IMR-90 (cell line): Measurements from ENCODE around the gene C13orf46. TPM values are rescaled to one million over a fixed set of nuclear protein-coding genes. Genes with fewer than 3 reads are reported as not detected.

Experiments used
- ATAC-seq: fragments of 200-7000 bp; cut with Tn5 transposase; 2 replicates; pipeline ENCODE4 v1.9.1; 2020; ENCODE audit warnings: low read depth, mild to moderate bottlenecking, moderate library complexity
- Bru-seq: library from RNA; stranded (reverse); fragments of 400-500 nt; gene quantifications from one replicate; lab custom pipeline; 2021; lab: Mats Ljungman, UMichigan
- BruChase-seq, 2 experiments: library from RNA; stranded (reverse); fragments of 400-500 nt; gene quantifications; one replicate each; lab custom pipeline; 2021; lab: Mats Ljungman, UMichigan
- BruUV-seq: library from RNA; stranded (reverse); fragments of 400-500 nt; replicated peaks from 2 replicates; lab custom pipeline; 2021; lab: Mats Ljungman, UMichigan
- CTCF ChIA-PET: fragments of 300-600 bp; formaldehyde crosslinking; extraction: SDS; loops from one replicate; lab custom pipeline; 2021; ENCODE audit warnings: antibody characterized with exemption; lab: Yijun Ruan, JAX
- POLR2A ChIA-PET: fragments of 300-600 bp; sonication (Branson Sonifier 250); formaldehyde crosslinking; loops from one replicate; lab custom pipeline; 2022; ENCODE audit warnings: antibody characterized with exemption; ENCODE audit not compliant: unreplicated experiment; lab: Charles Lee
- DNase-seq: peaks from one replicate; pipeline ENCODE4 v3.0.0; 2013
- H2AFZ ChIP-seq: replicated peaks from 2 replicates; pipeline ENCODE3; 2013; ENCODE audit warnings: low read length, mild to moderate bottlenecking; ENCODE audit not compliant: poor library complexity
- H2AK5ac ChIP-seq: 2 replicates; pipeline ENCODE4 v1.6.1; 2013; ENCODE audit warnings: low read depth, low read length, inconsistent platforms
- H2AK9ac ChIP-seq: replicated peaks from 2 replicates; pipeline ENCODE3; 2013; ENCODE audit warnings: mild to moderate bottlenecking, low read depth, low read length, moderate library complexity; ENCODE audit not compliant: poor library complexity
- H2BK120ac ChIP-seq: 2 replicates; pipeline ENCODE4 v1.6.1; 2013; ENCODE audit warnings: low read depth, low read length, inconsistent platforms
- H2BK15ac ChIP-seq: 3 replicates; pipeline ENCODE4 v1.6.1; 2013; ENCODE audit warnings: low read depth, low read length, inconsistent platforms
- H2BK20ac ChIP-seq: 2 replicates; pipeline ENCODE4 v1.6.1; 2013; ENCODE audit warnings: low read depth, mild to moderate bottlenecking, inconsistent platforms, low read length, moderate library complexity
- H2BK5ac ChIP-seq: 2 replicates; pipeline ENCODE4 v1.6.1; 2013; ENCODE audit warnings: mild to moderate bottlenecking, low read depth, low read length, inconsistent platforms; ENCODE audit not compliant: poor library complexity, severe bottlenecking
- H3K14ac ChIP-seq: replicated peaks from 2 replicates; pipeline ENCODE4 v1.6.1; 2013; ENCODE audit warnings: low read depth, low read length, inconsistent platforms
- H3K18ac ChIP-seq: 2 replicates; pipeline ENCODE4 v1.6.1; 2013; ENCODE audit warnings: low read depth, low read length, control low read depth
- H3K23ac ChIP-seq: 2 replicates; pipeline ENCODE4 v1.6.1; 2013; ENCODE audit warnings: low read depth, low read length, inconsistent platforms
- H3K27ac ChIP-seq: 2 replicates; pipeline ENCODE4 v1.5.1; 2013; ENCODE audit warnings: mild to moderate bottlenecking, control low read depth, low read length; ENCODE audit not compliant: insufficient read depth
- H3K27me3 ChIP-seq: 2 replicates; pipeline ENCODE4 v1.6.1; 2013; ENCODE audit warnings: low read length; ENCODE audit not compliant: control insufficient read depth, insufficient read depth
- H3K36me3 ChIP-seq: 2 replicates; pipeline ENCODE4 v1.6.1; 2013; ENCODE audit warnings: low read length, mixed read lengths; ENCODE audit not compliant: control insufficient read depth, insufficient read depth
- H3K4ac ChIP-seq: 2 replicates; pipeline ENCODE4 v1.6.1; 2013; ENCODE audit warnings: low read depth, low read length, inconsistent platforms
- H3K4me1 ChIP-seq: 2 replicates; pipeline ENCODE4 v1.6.1; 2013; ENCODE audit warnings: low read length, mixed read lengths; ENCODE audit not compliant: control insufficient read depth, insufficient read depth
- H3K4me2 ChIP-seq: 2 replicates; pipeline ENCODE4 v1.6.1; 2013; ENCODE audit warnings: low read depth, mild to moderate bottlenecking, control low read depth, low read length, moderate library complexity
- H3K4me3 ChIP-seq: 2 replicates; pipeline ENCODE4 v1.5.1; 2013; ENCODE audit warnings: low read depth, mild to moderate bottlenecking, control low read depth, low read length, moderate library complexity; ENCODE audit not compliant: insufficient read depth
- H3K56ac ChIP-seq: 2 replicates; pipeline ENCODE4 v1.6.1; 2013; ENCODE audit warnings: low read length, inconsistent platforms; ENCODE audit not compliant: insufficient read depth; ENCODE audit errors: extremely low read depth
- H3K79me1 ChIP-seq, 2 experiments: 2 replicates each; pipeline ENCODE4 v1.6.1; 2013; ENCODE audit warnings: low read length in 2 of 2, inconsistent platforms in 1 of 2, low read depth in 1 of 2
- H3K9ac ChIP-seq: 2 replicates; pipeline ENCODE4 v1.6.1; 2013; ENCODE audit warnings: low read depth, low read length, control low read depth
- H3K9me1 ChIP-seq: 2 replicates; pipeline ENCODE4 v1.6.1; 2013; ENCODE audit warnings: low read length, inconsistent platforms; ENCODE audit not compliant: insufficient read depth
- H3K9me3 ChIP-seq: 2 replicates; pipeline ENCODE4 v1.6.1; 2013; ENCODE audit warnings: low read length; ENCODE audit not compliant: control insufficient read depth, insufficient read depth
- H4K20me1 ChIP-seq: 2 replicates; pipeline ENCODE4 v1.6.1; 2013; ENCODE audit warnings: low read length, inconsistent platforms; ENCODE audit not compliant: insufficient read depth
- H4K5ac ChIP-seq: 2 replicates; pipeline ENCODE4 v1.6.1; 2013; ENCODE audit warnings: mild to moderate bottlenecking, low read depth, low read length, control low read depth
- H4K8ac ChIP-seq, 2 experiments: 2 replicates each; pipeline ENCODE4 v1.6.1; 2013; ENCODE audit warnings: low read depth in 2 of 2, low read length in 2 of 2, control low read depth in 1 of 2, inconsistent platforms in 1 of 2
- H4K91ac ChIP-seq: 2 replicates; pipeline ENCODE4 v1.6.1; 2013; ENCODE audit warnings: low read depth, low read length, inconsistent platforms; ENCODE audit not compliant: insufficient read depth
- WGBS, 2 experiments: methylation state at CpG; one replicate each; pipeline versions ENCODE4 v1.1.5 to v1.1.7; 2013; ENCODE audit warnings: missing lambda C conversion rate in 2 of 2; ENCODE audit not compliant: insufficient read length in 1 of 2; ENCODE audit errors: extremely low coverage in 2 of 2; 5-methylcytosine and 5-hydroxymethylcytosine counted together
- dilution Hi-C: fragments of 300-500 bp; cut with HindIII; formaldehyde crosslinking; loops from one replicate; pipeline ENCODE4 v1.14.3; 2018; ENCODE audit warnings: low sequenced_read_pairs; ENCODE audit not compliant: unreplicated experiment
- in situ Hi-C: fragments of 300-500 bp; cut with MboI; formaldehyde crosslinking; loops from 3 replicates; pipeline ENCODE4 v1.14.3; 2019; ENCODE audit warnings: low sequenced_read_pairs, inconsistent platforms, mixed read lengths
- intact Hi-C: fragments of 100-400 bp; cut with micrococcal nuclease; formaldehyde crosslinking; loops from 2 replicates; pipeline ENCODE4 v1.10.0; 2022
- long read RNA-seq: library from polyadenylated mRNA; unstranded; transcript quantifications from one replicate; pipeline ENCODE4 v2.0.0, GENCODE V29; 2021; ENCODE audit not compliant: unreplicated experiment
- polyA plus RNA-seq, 3 experiments: library from polyadenylated mRNA; depleted of rRNA; stranded (reverse); fragments of >200 nt; gene quantifications; 2 replicates each; pipeline ENCODE4 v1.2.3, GENCODE V29; 2012; ENCODE audit warnings: low replicate concordance in 1 of 3
- total RNA-seq: library from RNA; depleted of rRNA; stranded (reverse); fragments of >200 nt; gene quantifications from 2 replicates; pipeline ENCODE4 v1.2.3, GENCODE V29; 2012; rRNA removed
- TF ChIP-seq, protein P1 (sequence below): conservative IDR thresholded peaks from 2 replicates; pipeline ENCODE4 v1.5.1; 2012; ENCODE audit warnings: mild to moderate bottlenecking, low read depth, low read length, improper control_type of control experiment

C13orf46 gene
- total RNA-seq (under 0.01 TPM in 2 replicates), polyA plus RNA-seq (2012; rRNA removed) (2.1 and 2.5 TPM in 2 replicates), Bru-seq, nascent RNA (percentile 82 among the genes with signal in this experiment), BruChase-seq, experiment 1, labeled RNA remaining after a 6-hour chase (percentile 87 among the genes with signal in this experiment), BruChase-seq, experiment 2, labeled RNA remaining after a 2-hour chase (percentile 89 among the genes with signal in this experiment)
- 1.7 and 1.8 TPM in 2 replicates for polyA plus RNA-seq (2012; cell fraction: cytosol; rRNA removed)
- polyA plus RNA-seq (2012; cell fraction: nucleus; rRNA removed; ENCODE audit: low replicate concordance) = 8.9 and 10.0 TPM in 2 replicates
- long read RNA-seq = 0 reads

DNA sequence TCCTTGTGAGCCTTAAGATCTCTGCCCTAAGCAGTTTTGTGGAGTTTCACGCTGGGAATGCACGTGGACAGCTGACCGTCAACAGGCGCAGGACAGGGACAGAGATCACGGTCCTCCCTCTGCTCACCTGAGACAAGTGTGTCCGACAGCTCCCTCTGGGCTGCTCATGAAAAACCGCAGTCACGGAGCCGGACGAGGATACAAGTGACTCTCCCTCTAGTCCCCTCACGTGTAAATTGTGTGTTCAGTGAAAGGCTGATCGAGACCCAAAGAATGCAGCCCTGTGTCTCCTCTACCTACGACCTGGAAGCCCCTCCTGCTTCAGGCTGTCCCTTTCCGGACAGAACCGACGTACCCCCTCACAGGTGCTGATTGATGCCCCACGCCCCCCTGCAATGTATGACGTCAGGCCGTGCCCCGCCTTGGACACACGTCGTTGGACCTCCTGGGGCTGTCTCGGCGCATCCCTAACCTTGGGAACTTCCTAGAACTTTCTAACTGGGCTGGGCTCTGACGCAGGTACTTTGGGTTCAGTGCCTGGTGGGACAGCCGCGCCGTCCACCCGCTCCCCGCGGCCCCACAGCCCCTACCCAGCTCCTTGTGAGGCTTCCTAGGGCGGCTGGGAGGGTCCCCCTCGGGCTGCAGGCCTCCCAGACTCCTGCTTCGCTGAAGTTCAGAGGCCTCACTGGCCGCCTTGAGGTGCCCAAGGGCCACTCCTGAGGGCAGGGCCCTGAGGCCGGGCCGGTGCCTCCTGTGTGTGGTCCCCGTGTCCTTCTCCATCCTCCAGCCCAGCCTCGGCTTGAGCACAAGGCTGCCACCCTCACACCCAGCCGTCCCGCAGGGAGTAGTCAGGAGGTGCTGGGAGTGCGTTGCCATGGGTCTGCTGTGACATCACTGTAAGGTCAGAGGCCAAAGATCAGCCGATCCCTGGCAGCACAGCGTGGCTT is at the start of gene C13orf46:
TSS of gene C13orf46 (minus strand) at position 859 of the 947 bp plus-strand sequence. CDS start at position 780, 79 bp downstream.
- Histone ChIP-seq H2AFZ (no peak within 1 kb of the TSS), H3K36me3 (peaks cover 56% of the 10 kb centered on the region), H3K4ac (no peak within 1 kb of the TSS), H3K9me3 (no peaks in the 10 kb centered on the region), H2AK5ac (peak within 1 kb of the TSS; percentile 30; the same call in 1 of the 2 replicates), H4K91ac (0 out of 2 replicates have a peak within 1 kb of the TSS, but pooled peaks have one; percentile 14), H3K23ac (no peak within 1 kb of the TSS), H3K4me2 (no peak within 1 kb of the TSS), H3K18ac (no peak within 1 kb of the TSS), H4K8ac (peak within 1 kb of the TSS in 1 of 2 experiments; percentile 22; a peak in 1 of 4 replicates), H3K14ac (no peak within 1 kb of the TSS), H3K4me3 (no peak within 1 kb of the TSS), H3K4me1 (peaks cover 12% of the 10 kb centered on the region), H3K9ac (no peak within 1 kb of the TSS), H3K79me1 (peaks cover 17 to 75% of the 10 kb centered on the region in 2 experiments), H3K27me3 (no peaks in the 10 kb centered on the region), H4K20me1 (peaks cover 12% of the 10 kb centered on the region; the same call in 1 of the 2 replicates), H3K9me1 (peaks cover 21% of the 10 kb centered on the region), H2BK20ac (no peak within 1 kb of the TSS), H3K27ac (no peak within 1 kb of the TSS), H2BK15ac (no peak within 1 kb of the TSS), H4K5ac (no peak within 1 kb of the TSS), H2AK9ac (peak within 1 kb of the TSS; percentile 82), H2BK120ac (no peak within 1 kb of the TSS), H2BK5ac (no peak within 1 kb of the TSS), H3K56ac (no peak within 1 kb of the TSS)
- ChIA-PET POLR2A (no interaction called here), CTCF (no interaction called here)
- ATAC-seq (no peak), DNase-seq (no peak)
- in situ Hi-C loops = no loop called here
- intact Hi-C loops = no loop called here
- BruUV-seq = no TSS peak
- TF ChIP-seq, protein P1, sequence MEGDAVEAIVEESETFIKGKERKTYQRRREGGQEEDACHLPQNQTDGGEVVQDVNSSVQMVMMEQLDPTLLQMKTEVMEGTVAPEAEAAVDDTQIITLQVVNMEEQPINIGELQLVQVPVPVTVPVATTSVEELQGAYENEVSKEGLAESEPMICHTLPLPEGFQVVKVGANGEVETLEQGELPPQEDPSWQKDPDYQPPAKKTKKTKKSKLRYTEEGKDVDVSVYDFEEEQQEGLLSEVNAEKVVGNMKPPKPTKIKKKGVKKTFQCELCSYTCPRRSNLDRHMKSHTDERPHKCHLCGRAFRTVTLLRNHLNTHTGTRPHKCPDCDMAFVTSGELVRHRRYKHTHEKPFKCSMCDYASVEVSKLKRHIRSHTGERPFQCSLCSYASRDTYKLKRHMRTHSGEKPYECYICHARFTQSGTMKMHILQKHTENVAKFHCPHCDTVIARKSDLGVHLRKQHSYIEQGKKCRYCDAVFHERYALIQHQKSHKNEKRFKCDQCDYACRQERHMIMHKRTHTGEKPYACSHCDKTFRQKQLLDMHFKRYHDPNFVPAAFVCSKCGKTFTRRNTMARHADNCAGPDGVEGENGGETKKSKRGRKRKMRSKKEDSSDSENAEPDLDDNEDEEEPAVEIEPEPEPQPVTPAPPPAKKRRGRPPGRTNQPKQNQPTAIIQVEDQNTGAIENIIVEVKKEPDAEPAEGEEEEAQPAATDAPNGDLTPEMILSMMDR = no peak
- 93% methylated on average over 28 of the region's 44 CpGs; no CpG with 5 or more reads in 1 of the 2 experiments for WGBS, 2 experiments
- dilution Hi-C loops = no loop called here
